ENCODE results near the gene PCDHA4.
"Not testable (repeated sequence)": the region's sequence is repeated elsewhere in the genome, so short reads cannot be mapped to it uniquely, and the experiment has no call there.

Gene PCDHA4

DNA sequence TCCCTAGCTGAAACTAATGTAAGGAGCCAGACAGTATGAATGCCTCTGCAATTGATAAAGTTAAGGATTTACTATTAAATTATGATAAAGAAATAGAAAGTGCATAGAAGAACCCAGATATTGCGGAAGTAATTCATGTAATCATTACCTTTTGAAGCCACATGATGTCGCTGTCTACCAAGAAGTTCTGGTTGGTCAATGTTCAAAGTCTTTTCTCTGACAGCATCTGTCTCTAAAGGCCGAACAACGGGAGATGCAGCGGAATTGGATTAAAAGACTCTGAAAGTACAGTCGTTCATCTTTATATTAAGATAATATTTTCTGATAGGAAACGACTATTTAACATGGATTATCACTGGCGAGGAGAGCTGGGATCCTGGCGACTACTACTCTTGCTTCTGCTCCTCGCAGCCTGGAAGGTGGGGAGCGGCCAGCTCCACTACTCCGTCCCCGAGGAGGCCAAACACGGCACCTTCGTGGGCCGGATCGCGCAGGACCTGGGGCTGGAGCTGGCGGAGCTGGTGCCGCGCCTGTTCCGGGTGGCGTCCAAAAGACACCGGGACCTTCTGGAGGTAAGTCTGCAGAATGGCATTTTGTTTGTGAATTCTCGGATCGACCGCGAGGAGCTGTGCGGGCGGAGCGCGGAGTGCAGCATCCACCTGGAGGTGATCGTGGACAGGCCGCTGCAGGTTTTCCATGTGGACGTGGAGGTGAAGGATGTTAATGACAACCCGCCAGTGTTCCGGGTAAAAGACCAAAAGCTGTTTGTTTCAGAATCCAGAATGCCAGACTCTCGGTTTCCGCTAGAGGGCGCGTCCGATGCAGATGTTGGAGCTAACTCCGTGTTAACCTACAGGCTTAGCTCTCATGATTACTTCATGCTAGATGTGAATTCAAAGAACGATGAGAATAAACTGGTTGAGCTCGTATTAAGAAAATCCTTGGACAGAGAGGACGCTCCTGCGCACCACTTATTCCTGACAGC is 34.4 kb downstream of the PCDHA4 start, which contains the start of gene PCDHA8:
Gene PCDHA8, plus strand, starts transcription at position 210 of the 985 bp plus-strand sequence. Its CDS starts 135 bp downstream, at position 345.
- DNase-seq (ENCODE audit: low read depth): no peak
- TF ChIP-seq, protein P1, sequence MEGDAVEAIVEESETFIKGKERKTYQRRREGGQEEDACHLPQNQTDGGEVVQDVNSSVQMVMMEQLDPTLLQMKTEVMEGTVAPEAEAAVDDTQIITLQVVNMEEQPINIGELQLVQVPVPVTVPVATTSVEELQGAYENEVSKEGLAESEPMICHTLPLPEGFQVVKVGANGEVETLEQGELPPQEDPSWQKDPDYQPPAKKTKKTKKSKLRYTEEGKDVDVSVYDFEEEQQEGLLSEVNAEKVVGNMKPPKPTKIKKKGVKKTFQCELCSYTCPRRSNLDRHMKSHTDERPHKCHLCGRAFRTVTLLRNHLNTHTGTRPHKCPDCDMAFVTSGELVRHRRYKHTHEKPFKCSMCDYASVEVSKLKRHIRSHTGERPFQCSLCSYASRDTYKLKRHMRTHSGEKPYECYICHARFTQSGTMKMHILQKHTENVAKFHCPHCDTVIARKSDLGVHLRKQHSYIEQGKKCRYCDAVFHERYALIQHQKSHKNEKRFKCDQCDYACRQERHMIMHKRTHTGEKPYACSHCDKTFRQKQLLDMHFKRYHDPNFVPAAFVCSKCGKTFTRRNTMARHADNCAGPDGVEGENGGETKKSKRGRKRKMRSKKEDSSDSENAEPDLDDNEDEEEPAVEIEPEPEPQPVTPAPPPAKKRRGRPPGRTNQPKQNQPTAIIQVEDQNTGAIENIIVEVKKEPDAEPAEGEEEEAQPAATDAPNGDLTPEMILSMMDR (IDR thresholded peaks at IDR 0.05; ENCODE audit: control insufficient read depth, insufficient read depth, low read depth, low read length, missing control alignments): peak; percentile 64
- H3K4me3 ChIP-seq (ENCODE audit: control insufficient read depth, low read depth, low read length): peak within 1 kb of the TSS; percentile 25

DNA sequence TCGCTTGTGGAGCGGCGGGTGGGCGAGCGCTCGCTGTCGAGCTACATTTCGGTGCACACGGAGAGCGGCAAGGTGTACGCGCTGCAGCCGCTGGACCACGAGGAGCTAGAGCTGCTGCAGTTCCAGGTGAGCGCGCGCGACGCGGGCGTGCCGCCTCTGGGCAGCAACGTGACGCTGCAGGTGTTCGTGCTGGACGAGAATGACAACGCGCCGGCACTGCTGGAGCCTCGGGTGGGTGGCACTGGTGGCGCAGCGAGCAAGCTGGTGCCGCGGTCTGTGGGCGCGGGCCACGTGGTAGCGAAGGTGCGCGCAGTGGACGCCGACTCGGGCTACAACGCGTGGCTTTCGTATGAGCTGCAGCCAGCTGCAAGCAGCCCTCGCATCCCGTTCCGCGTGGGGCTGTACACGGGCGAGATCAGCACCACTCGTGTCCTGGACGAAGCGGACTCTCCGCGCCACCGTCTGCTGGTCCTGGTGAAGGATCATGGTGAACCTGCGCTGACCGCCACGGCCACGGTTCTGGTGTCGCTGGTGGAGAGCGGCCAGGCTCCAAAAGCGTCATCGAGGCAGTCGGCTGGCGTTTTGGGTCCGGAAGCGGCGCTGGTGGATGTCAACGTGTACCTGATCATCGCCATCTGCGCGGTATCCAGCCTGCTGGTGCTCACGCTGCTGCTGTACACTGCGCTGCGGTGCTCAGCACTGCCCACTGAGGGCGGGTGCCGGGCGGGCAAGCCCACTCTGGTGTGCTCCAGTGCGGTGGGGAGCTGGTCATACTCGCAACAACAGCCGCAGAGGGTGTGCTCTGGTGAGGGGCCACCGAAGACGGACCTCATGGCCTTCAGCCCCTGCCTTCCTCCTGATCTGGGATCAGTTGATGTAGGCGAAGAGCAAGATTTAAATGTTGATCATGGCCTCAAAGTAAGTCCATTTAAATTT is 36.2 kb downstream of the PCDHA4 start:
- no peak overlapping the region for H3K4me3 ChIP-seq (ENCODE audit: control insufficient read depth, low read depth, low read length)
- TF ChIP-seq, protein P1 (IDR thresholded peaks at IDR 0.05; ENCODE audit: control insufficient read depth, insufficient read depth, low read depth, low read length, missing control alignments): no peak

DNA sequence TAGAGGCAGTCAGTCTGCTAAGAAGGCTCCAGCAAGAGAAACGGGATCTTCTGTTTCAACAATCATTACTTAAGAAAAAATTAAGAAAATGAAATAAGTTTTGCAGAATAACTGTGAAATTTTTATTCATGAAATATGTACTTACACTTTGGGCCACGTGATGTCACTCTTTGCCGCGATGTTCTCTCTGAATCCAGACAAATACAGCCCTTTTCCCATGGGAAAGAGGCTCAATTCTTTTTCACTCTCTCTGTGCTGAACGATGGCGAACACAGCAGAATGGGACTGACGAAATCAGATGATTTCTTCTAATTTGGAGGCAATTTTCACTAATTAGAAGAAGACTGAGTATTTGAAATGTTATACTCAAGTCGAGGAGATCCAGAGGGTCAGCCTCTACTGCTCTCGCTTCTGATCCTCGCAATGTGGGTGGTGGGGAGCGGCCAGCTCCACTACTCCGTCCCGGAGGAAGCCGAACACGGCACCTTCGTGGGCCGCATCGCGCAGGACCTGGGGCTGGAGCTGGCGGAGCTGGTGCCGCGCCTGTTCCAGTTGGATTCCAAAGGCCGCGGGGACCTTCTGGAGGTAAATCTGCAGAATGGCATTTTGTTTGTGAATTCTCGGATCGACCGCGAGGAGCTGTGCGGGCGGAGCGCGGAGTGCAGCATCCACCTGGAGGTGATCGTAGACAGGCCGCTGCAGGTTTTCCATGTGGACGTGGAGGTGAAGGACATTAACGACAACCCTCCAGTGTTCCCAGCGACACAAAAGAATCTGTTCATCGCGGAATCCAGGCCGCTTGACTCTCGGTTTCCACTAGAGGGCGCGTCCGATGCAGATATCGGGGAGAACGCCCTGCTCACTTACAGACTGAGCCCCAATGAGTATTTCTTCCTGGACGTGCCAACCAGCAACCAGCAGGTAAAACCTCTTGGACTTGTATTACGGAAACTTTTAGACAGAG is 41.6 kb downstream of the PCDHA4 start, which contains the start of gene PCDHA9:
Gene PCDHA9, plus strand, starts transcription at position 244 of the 964 bp plus-strand sequence. Its CDS starts 114 bp downstream, at position 358.
- peak within 1 kb of the TSS; percentile 19 for H3K4me3 ChIP-seq (ENCODE audit: control insufficient read depth, low read depth, low read length)
- not testable (repeated sequence) for DNase-seq (ENCODE audit: low read depth)
- TF ChIP-seq, protein P1 (IDR thresholded peaks at IDR 0.05; ENCODE audit: control insufficient read depth, insufficient read depth, low read depth, low read length, missing control alignments): peak; percentile 8

More for the DNA sequence above, 36.2 kb downstream of the PCDHA4 start:
- DNase-seq (ENCODE audit: low read depth): no peak

DNA sequence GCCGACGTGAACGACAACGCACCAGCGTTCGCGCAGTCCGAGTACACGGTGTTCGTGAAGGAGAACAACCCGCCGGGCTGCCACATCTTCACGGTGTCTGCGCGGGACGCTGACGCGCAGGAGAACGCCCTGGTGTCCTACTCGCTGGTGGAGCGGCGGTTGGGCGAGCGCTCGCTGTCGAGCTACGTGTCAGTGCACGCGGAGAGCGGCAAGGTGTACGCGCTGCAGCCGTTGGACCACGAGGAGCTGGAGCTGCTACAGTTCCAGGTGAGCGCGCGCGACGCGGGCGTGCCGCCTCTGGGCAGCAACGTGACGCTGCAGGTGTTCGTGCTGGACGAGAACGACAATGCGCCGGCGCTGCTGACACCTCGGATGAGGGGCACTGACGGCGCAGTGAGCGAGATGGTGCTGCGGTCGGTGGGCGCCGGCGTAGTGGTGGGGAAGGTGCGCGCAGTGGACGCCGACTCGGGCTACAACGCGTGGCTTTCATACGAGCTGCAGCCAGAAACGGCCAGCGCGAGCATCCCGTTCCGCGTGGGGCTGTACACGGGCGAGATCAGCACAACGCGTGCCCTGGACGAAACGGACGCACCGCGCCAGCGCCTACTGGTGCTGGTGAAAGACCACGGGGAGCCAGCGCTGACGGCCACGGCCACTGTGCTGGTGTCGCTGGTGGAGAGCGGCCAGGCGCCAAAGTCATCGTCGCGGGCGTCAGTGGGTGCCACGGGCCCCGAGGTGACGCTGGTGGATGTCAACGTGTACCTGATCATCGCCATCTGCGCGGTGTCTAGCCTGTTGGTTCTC is 43.2 kb downstream of the PCDHA4 start:
- not testable (repeated sequence) for DNase-seq (ENCODE audit: low read depth); H3K4me3 ChIP-seq (ENCODE audit: control insufficient read depth, low read depth, low read length)

DNA sequence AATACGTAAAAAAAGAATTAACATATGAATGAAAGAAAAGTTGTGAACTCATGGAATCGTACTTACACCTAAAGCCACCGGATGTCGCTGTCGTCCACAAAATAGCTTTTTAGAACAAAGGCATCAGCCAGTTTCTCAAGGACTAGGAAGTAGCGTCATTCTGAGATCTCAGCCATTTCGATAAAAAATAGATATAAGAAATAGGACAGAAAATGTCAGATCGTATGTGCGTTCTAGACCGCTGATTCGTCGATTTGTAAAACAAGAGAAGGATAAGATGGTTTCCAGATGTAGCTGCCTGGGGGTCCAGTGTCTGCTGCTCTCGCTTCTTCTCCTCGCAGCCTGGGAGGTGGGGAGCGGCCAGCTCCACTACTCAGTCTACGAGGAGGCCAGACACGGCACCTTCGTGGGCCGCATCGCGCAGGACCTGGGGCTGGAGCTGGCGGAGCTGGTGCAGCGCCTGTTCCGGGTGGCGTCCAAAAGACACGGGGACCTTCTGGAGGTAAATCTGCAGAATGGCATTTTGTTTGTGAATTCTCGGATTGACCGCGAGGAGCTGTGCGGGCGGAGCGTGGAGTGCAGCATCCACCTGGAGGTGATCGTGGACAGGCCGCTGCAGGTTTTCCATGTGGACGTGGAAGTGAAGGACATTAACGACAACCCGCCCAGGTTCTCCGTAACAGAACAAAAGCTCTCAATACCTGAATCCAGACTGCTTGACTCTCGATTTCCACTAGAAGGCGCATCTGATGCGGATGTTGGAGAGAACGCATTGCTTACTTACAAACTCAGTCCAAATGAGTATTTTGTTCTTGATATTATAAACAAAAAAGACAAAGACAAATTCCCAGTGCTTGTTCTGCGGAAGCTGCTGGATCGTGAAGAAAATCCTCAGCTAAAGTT is 49.2 kb downstream of the PCDHA4 start, which contains the start of gene PCDHA10:
Gene PCDHA10, plus strand, starts transcription at position 126 of the 903 bp plus-strand sequence. Its CDS starts 152 bp downstream, at position 278.
- H3K4me3 ChIP-seq (ENCODE audit: control insufficient read depth, low read depth, low read length): peak within 1 kb of the TSS; percentile 28
- DNase-seq (ENCODE audit: low read depth): no peak
- TF ChIP-seq, protein P1 (IDR thresholded peaks at IDR 0.05; ENCODE audit: control insufficient read depth, insufficient read depth, low read depth, low read length, missing control alignments): peak; percentile 33

Data from AG09309 (cell line).